HFFc6 (cell line): ENCODE data around the gene RAB1B. TPM values are rescaled to one million over a fixed set of nuclear protein-coding genes. Genes with fewer than 3 reads are reported as not detected.

Source experiments
- DNase-seq: peaks from one replicate; pipeline ENCODE4 v3.0.0-alpha.2; 2018
- H3K27ac Mint-ChIP-seq: 2 replicates; pipeline ENCODE4 v1.8.0; 2020; ENCODE audit warnings: mild to moderate bottlenecking, mixed read lengths
- H3K27me3 Mint-ChIP-seq: 2 replicates; pipeline ENCODE4 v1.8.0; 2021; ENCODE audit warnings: mild to moderate bottlenecking, moderate library complexity, mixed read lengths; ENCODE audit not compliant: insufficient read depth
- H3K36me3 Mint-ChIP-seq: 2 replicates; pipeline ENCODE4 v1.8.0; 2021; ENCODE audit warnings: low read depth, mixed read lengths
- H3K4me1 Mint-ChIP-seq: 2 replicates; pipeline ENCODE4 v1.8.0; 2020; ENCODE audit warnings: low read depth, mixed read lengths
- H3K4me3 Mint-ChIP-seq: 2 replicates; pipeline ENCODE4 v1.8.0; 2020; ENCODE audit warnings: mild to moderate bottlenecking, moderate library complexity, mixed read lengths
- H3K9me3 Mint-ChIP-seq: 2 replicates; pipeline ENCODE4 v1.8.0; 2020; ENCODE audit warnings: mild to moderate bottlenecking, mixed read lengths
- CTCF ChIP-seq: fragments of 200-600 bp; sonication (generic); IDR thresholded peaks from 2 replicates; pipeline ENCODE4 v1.5.0; 2021; ENCODE audit warnings: antibody characterized with exemption, mild to moderate bottlenecking
- total RNA-seq, 6 experiments: library from RNA; stranded (reverse); fragmentation: NEBNext Ultra II Directional; extraction: Animal tissue kit (Norgen Biotek cat#: 25700); gene quantifications; 2 replicates in 1 of 6; 3 replicates in 5 of 6; pipeline ENCODE4 v1.2.3, GENCODE V29; 2021

Gene RAB1B
- total RNA-seq, 6 experiments from 2014 or later = 220 to 272 (median 246) TPM

- Mint-ChIP-seq H3K4me3 (no peak overlapping the region), H3K27ac (no peak overlapping the region), H3K9me3 (no peaks in the 10 kb centered on the region), H3K27me3 (peaks cover 15% of the 10 kb centered on the region), H3K4me1 (peaks cover 12% of the 10 kb centered on the region), H3K36me3 (no peaks in the 10 kb centered on the region)
- no peak for DNase-seq
- no peak for TF ChIP-seq CTCF
Observed at GRCh38 chr11:66294626-66295620, 26.5 kb downstream of the RAB1B start.

- no peaks in the 10 kb centered on the region for H3K9me3 Mint-ChIP-seq
Observed at GRCh38 chr11:66297610-66298009, 29.2 kb downstream of the RAB1B start.

GRCh38 chr11:66299186-66299585 is 30.7 kb downstream of the RAB1B start:
- Mint-ChIP-seq H3K36me3 (no peaks in the 10 kb centered on the region), H3K9me3 (no peaks in the 10 kb centered on the region), H3K27me3 (peaks cover 13% of the 10 kb centered on the region)

More at GRCh38 chr11:66297610-66298009, 29.2 kb downstream of the RAB1B start:
- Mint-ChIP-seq H3K4me1 (no peaks in the 10 kb centered on the region), H3K4me3 (no peak overlapping the region), H3K27ac (no peak overlapping the region), H3K27me3 (peaks cover 14% of the 10 kb centered on the region), H3K36me3 (no peaks in the 10 kb centered on the region)
- no peak for DNase-seq
- TF ChIP-seq CTCF = no peak

GRCh38 chr11:66302656-66303055 is 34.2 kb downstream of the RAB1B start:
- TF ChIP-seq CTCF = no peak
- H3K4me1 Mint-ChIP-seq = no peaks in the 10 kb centered on the region
- H3K27me3 Mint-ChIP-seq = peaks cover 12% of the 10 kb centered on the region
- no peak overlapping the region for H3K27ac Mint-ChIP-seq
- H3K4me3 Mint-ChIP-seq = no peak overlapping the region
- H3K9me3 Mint-ChIP-seq = no peaks in the 10 kb centered on the region
- no peaks in the 10 kb centered on the region for H3K36me3 Mint-ChIP-seq
- DNase-seq = no peak

More at GRCh38 chr11:66299186-66299585, 30.7 kb downstream of the RAB1B start:
- TF ChIP-seq CTCF = no peak
- H3K4me3 Mint-ChIP-seq = no peak overlapping the region
- H3K4me1 Mint-ChIP-seq = no peaks in the 10 kb centered on the region
- no peak for DNase-seq
- H3K27ac Mint-ChIP-seq = no peak overlapping the region

- Mint-ChIP-seq H3K27ac (no peak overlapping the region), H3K4me1 (peaks cover 18% of the 10 kb centered on the region), H3K36me3 (peaks cover 8% of the 10 kb centered on the region; the same call in 1 of the 2 replicates), H3K4me3 (no peak overlapping the region), H3K27me3 (peaks cover 9% of the 10 kb centered on the region), H3K9me3 (no peaks in the 10 kb centered on the region)
- TF ChIP-seq CTCF = no peak
- no peak for DNase-seq
Observed at GRCh38 chr11:66309475-66309874, 41.0 kb downstream of the RAB1B start.
